Skin epidermis (tissue), 12 donors: ENCODE results near the gene PLA2G6.
"Not testable (repeated sequence)": the region's sequence is repeated elsewhere in the genome, so short reads cannot be mapped to it uniquely, and the experiment has no call there.

Source experiments
- H3K27ac ChIP-seq, 21 experiments: fragments of 200-600 bp; sonication (generic) in 11 of 21; one replicate each; pipeline ENCODE4 v1.5.0; 2020; ENCODE audit warnings: mild to moderate bottlenecking in 3 of 21, inconsistent platforms in 2 of 21, moderate library complexity in 2 of 21
- H3K4me3 ChIP-seq, 7 experiments: fragments of 200-600 bp; sonication (generic) in 2 of 7; one replicate each; pipeline ENCODE4 v1.5.0; 2020; ENCODE audit warnings: inconsistent platforms in 2 of 7, mild to moderate bottlenecking in 2 of 7, moderate library complexity in 1 of 7

PLA2G6 gene

DNA sequence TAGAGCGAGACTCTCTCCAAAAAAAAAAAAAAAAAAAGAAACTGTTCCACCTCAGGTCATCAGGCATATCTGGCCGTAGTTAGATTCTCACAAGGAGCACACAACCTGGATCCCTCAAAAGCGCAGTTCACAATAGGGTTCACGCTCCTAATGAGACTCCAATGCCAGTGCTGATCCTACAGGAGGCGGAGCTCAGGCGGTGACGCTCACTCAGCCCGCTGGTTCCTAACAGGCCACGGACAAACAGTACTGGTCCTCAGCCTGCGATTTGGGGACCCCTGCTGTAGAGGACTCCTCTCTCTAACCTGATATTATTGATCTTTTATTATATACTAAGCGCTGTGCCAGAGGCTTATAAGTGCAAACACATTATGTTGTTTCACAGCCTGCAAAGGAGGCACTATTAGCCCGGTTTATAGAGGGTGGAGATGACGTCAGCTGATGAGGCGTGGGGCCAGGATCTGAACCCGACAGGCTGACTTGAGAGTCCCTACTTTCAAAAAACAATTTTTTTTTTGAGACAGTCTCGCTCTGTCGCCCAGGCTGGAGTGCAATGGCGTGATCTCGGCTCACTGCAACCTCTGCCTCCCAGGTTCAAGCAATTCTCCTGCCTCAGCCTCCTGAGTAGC is 15.3 kb upstream of the PLA2G6 start:
- no peak overlapping the region for H3K4me3 ChIP-seq
- H3K27ac ChIP-seq: no peak overlapping the region

DNA sequence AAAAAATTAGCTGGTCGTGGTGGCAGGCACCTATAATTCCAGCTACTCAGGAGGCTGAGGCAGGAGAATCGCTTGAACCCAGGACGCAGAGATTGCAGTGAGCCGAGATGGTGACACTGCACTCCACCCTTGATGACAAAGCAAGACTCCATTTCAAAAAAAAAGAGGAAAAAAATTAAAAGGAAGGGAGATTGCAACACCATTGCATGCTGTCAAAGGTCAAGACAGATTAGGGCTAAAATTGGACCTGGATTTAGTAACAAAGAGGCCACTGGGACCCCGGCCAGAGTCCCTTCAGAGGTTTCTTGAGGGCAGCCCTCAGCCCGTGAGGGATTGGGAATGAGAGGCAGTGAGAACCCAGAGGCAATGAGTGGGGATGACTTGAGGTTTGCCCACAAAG is 11.9 kb upstream of the PLA2G6 start:
- H3K4me3 ChIP-seq: no peak overlapping the region
- H3K27ac ChIP-seq: no peak overlapping the region

DNA sequence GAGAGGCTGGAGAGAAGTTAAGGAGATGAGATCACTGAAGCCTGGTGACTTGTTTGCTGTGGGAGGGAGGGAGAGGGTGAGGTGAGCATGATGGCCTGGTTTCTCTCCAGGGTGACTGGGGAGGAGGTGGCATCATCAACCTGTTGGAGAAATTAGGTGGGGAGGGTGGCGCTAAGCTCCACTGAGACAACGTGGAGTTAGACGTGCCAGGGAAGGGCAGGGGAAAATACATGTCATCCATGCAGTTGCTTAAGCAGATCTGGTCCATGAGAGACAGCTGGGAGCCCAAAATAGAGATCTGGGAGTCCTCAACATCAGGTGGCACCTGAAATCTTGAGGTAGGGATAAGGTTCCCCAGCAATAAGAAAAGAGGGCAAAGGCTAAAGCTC is 10.8 kb upstream of the PLA2G6 start:
- Histone ChIP-seq H3K4me3 (no peak overlapping the region), H3K27ac (peak overlapping the region in 1 of 21 experiments; percentile 40)

DNA sequence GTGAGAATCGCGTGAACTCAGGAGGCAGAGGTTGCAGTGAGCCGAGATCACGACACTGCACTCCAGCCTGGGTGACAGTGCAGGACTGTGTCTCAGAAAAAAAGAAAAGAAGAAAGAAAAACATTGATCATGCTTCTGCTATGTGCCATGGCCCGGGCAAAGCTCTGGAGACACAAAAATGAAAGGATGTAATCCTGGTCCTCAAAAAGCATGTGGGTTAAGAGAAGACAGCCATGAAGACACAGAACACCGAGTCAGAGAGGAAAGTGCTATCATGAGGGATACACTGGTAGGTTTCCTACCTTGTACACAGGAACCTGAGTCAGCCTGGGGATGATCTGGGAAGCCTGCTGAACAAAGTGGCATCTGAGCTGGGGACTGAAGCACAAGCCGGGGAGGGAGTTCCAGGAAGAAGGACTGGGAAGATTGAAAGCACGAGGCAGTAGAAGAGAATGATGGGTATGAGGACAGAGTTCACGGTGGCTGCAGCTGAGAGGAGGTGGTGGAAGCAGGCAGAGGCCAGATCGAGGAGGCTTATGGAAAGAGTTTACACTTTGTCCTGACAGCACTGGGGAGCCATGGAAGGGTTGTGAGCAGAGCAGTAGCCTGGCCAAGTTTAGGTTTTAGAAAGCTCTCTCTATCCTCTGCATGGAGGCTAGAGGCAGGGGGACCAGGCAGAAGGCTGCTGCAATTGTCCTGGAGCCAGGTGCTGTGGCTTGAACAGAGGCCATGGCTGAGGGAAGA is 10.3 kb upstream of the PLA2G6 start:
- H3K4me3 ChIP-seq: no peak overlapping the region

DNA sequence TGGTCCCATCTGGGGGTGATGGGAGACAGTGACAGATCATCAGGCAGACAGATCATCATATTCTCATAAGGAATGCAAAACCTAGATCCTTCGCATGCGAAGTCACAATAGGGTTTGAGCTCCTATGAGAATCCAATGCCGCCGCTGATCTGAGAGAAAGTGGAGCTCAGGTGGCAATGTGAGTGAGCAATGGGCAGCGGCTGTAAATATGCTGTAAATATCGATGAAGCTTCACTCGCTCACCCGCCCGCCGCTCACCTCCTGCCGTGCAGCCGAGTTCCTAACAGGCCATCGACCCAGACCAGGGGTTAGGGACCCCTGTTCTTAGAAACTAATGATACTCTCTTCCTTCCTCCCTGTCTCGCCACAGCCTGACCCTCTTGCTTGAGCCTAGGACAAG is 9.4 kb upstream of the PLA2G6 start:
- H3K27ac ChIP-seq: no peak overlapping the region
- no peak overlapping the region for H3K4me3 ChIP-seq

More for the DNA sequence above, 10.3 kb upstream of the PLA2G6 start:
- H3K27ac ChIP-seq: peak overlapping the region in 1 of 21 experiments; percentile 40

DNA sequence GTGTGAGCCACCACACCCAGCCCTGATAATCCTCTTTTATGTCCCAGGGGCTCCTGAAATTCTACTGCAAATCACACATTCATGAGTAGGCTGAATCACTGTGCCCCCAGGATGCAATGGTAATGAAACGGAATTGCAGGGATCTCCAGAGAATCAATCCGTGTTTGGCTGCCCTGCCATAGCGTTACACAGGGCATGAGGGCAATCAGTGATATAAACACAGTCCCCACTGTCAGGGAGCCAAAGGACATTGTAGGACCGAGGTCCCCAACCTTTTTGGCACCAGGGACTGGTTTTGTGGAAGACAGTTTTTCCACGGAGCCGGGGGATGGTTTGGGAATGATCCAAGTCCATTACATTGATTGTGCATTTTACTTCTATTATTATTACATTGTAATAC is 9.0 kb upstream of the PLA2G6 start:
- H3K27ac ChIP-seq: no peak overlapping the region
- H3K4me3 ChIP-seq: no peak overlapping the region

DNA sequence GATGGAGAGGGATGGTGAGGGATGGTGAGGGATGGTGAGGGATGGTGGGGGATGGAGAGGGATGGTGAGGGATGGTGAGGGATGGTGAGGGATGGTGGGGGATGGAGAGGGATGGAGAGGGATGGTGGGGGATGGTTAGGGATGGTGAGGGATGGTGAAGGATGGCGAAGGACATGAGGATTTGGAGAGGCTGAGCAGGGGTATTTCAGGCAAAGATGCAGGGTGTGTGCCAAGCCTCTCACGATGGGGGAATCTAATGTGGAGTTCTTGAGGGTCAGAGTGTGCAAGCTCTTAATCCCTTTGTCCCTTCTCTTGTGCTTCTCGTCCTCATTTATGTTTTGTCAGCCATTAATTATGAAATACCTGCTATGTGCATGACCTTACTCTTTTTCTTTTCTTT is 7.5 kb upstream of the PLA2G6 start:
- Histone ChIP-seq H3K4me3 (no peak overlapping the region), H3K27ac (no peak overlapping the region)

DNA sequence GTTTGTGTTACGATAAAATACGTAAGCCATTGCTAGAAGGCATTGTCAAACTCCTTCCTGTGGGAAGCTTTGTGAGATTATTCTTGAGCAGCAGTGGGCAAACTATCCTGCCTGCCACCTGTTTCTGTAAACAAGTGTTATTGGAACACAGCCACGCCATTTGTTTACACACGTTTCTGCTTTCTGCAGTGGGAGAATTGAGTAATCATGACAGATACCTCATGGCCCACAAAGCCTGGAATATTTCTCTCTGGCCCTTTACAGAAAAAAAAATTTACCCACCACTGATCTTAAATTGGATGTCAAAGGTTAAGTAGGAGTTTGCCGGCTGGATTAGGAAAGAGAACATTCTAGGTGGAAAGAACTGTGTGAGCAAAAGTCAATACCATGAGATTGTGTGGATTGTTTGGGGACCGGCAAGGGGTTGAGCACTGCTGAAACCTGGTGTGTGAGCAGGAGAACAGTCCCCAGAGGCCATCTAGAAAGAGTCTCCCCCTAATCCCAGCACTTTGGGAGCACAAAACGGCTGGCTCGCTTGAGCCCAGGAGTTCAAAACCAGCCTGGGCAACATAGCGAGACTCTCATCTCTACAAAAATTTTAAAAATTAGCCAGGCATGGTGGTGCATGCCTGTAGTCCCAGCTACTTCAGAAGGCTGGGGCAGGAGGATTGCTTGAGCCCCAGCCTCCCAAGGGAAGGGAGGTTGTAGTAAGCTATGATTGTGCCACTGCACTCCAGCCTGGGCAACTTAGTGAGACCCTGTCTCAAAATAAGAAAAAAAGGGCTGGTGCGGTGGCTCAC is 6.0 kb upstream of the PLA2G6 start:
- peak overlapping the region in 2 of 21 experiments; percentile 7 to 11 for H3K27ac ChIP-seq
- H3K4me3 ChIP-seq: no peak overlapping the region

DNA sequence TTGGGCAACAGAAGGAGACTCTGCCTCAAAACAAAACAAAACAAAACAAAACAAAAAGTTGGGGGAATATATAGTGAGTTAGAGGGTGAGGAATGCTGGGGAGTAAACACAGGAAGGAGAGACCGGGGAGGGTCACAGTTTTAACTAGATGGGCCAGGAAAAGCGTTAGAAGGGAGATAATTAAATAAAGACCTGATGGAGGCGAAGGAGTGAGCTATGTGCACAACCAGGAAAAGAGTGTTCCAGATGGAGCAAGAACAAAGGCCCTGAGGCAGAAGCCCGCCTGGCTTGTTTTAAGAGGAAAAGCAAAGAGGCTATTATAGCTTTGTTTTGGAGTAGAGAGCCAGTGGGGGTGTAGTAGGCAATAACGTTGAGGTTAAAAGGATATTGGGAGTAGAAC is 4.8 kb upstream of the PLA2G6 start:
- H3K4me3 ChIP-seq: no peak overlapping the region
- H3K27ac ChIP-seq: peak overlapping the region in 2 of 21 experiments; percentile 3 to 22

DNA sequence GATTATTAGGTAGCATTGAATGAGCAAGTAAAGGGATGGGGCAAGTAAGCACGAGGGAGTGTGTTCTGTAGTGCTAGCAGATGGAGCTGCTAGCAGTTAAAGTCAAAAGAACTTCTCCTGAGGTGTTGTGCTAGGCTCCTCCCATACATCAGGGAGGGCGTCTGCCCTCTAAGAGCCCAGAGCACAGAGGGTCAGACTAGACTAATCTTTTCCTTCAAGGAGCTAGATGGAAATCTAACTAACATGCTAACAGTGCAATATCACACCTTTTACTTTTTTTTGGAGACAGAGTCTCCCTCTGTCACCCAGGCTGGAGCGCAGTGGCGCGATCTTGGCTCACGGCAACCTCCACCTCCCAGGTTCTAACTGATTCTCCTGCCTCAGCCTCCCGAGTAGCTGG is 3.2 kb upstream of the PLA2G6 start:
- Histone ChIP-seq H3K27ac (no peak overlapping the region), H3K4me3 (no peak overlapping the region)

DNA sequence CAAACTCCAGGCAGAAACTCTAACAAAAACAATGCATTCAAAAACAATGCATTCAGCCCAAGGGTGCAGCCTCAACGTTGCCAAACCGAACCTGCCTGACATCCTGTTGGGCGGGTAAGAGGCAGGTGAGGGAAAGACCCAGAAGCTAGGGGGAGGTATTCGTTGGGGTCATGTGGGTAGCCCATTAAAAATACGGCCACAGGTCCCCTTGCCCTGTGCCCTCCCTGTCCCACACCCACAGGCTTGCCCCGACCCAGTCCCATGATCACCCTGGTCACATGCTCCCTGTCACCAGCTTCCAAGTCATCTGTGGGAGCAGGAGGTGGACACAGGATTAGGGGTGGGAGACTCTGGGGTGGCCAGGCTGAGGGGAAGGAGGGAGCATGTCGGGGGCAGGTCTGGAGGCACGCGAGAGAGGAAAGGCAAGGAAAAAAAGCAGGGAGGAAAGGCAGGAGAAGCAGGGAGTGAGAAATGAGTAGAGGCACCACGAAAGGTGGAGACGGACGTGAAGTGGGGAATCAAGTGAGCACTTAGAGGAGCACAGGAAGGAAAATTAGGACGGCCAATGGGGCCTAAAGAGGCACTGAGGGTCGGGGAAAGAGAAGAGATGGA is 683 bp downstream of the PLA2G6 start:
- H3K4me3 ChIP-seq: peak overlapping the region; percentile 40 to 61 (median 57)
- peak overlapping the region; percentile 32 to 97 (median 93) for H3K27ac ChIP-seq

DNA sequence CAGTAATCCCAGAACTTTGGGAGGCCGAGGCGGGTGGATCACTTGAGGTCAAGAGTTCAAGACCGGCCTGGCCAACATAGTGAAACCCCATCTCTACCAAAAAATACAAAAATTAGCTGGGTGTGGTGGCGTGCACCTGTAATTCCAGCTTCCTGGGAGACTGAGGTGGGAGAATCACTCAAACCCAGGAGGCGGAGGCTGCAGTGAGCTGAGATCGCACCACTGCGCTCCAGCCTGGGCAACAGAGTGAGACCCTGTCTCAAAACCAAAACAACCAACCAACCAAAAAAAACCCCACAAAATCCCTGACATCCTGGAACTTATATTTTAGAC is 3.1 kb downstream of the PLA2G6 start:
- H3K4me3 ChIP-seq: not testable (repeated sequence)

DNA sequence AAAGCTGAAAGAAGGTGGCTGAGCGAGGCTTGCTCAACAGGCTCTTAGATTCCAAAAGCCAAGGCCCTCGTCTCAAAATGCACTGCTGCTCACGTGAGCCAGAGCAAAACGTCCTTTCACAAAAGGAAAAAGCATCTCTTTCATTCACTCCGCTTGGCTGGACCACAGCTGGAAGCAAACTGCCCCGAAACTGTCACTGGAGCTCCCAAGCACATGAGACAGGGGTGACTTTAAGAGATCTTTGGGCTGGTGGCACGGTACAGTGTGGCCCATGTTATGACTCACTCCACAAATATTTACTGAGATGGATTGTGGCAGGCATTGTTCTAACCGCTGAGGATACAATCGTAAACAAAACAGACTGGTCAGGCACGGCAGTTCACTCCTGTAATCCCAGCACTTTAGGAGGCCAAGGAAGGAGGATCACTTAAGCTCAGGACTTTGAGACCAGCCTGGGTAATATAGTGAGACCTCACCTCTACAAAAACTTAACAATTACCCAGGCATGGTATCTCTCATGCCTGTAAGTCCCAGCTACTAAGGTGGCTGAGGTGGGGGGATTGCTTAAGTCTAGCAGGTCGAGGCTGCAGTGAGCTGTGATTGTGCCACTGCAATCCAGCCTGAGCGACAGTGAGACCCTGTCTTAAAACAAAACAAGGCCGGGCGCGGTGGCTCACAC is 3.6 kb downstream of the PLA2G6 start:
- H3K4me3 ChIP-seq: no peak overlapping the region
- peak overlapping the region in 19 of 21 experiments; percentile 7 to 95 (median 72) for H3K27ac ChIP-seq

More for the DNA sequence above, 3.1 kb downstream of the PLA2G6 start:
- peak overlapping the region in 16 of 21 experiments; percentile 13 to 95 (median 74) for H3K27ac ChIP-seq

DNA sequence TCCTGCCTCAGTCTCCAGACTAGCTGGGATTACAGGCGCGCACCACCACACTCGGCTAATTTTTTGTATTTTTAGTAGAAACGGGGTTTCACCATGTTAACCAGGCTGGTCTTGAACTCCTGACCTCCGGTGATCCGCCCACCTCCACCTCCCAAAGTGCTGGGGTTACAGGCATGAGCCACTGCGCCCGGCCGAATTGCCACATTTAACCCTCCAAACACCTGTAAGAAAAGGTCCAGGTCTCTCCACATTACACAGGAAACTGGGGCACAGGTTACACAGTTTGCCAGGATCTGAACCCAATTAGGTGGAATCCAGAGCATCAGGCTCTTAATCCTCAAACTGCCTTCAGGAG is 4.1 kb downstream of the PLA2G6 start:
- H3K4me3 ChIP-seq: not testable (repeated sequence)
- peak overlapping the region in 19 of 21 experiments; percentile 7 to 95 (median 72) for H3K27ac ChIP-seq

DNA sequence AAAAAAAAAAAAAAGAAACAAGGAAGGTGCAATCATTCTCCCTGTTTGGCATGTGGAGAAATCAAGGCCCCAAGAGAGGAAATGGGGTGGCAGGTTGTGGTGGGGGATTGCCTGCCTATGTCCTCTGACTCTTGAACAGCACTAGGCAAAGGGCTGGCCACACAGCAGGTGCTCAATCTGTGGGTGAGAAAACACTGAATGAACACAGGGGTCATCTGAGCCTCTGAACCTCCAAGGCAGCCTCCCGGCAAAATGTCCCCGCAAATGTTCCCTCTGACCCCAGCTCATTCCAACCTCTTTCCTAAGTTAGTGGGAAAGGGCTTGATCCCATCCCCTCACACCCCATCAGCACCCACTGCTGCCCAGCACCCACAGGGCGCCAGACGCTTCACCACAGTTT is 4.6 kb downstream of the PLA2G6 start:
- H3K27ac ChIP-seq: peak overlapping the region in 14 of 21 experiments; percentile 16 to 92 (median 72)

DNA sequence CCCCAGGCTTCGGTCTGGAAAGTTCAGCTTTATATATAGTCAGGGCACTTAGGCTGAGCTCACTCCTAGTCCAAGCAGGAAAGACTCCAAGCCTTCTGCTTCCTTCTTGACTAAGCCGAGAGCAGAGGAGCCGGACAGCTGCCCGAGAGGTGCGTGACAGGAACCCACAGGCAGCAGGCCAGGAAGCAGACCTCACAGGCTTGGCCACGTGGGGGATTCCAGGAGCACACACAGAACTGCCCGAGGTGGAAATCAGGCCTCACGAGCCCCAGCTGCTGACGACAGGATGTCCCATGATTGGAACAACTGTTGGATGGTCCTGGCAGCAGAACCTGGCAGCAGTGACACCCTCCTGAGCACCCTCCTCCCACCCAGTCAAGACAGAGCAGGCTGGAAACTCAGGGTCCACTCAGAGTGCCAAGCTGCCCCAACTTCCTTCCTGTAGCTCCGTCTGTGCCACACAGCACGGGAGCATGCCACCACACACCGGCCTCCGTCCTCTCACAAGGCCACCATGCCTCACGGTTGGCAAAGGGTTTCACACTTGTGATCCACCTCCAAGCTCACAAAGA is 5.4 kb downstream of the PLA2G6 start:
- Histone ChIP-seq H3K4me3 (no peak overlapping the region), H3K27ac (peak overlapping the region in 17 of 21 experiments; percentile 5 to 92 (median 62))

More for the DNA sequence above, 4.6 kb downstream of the PLA2G6 start:
- H3K4me3 ChIP-seq: no peak overlapping the region

DNA sequence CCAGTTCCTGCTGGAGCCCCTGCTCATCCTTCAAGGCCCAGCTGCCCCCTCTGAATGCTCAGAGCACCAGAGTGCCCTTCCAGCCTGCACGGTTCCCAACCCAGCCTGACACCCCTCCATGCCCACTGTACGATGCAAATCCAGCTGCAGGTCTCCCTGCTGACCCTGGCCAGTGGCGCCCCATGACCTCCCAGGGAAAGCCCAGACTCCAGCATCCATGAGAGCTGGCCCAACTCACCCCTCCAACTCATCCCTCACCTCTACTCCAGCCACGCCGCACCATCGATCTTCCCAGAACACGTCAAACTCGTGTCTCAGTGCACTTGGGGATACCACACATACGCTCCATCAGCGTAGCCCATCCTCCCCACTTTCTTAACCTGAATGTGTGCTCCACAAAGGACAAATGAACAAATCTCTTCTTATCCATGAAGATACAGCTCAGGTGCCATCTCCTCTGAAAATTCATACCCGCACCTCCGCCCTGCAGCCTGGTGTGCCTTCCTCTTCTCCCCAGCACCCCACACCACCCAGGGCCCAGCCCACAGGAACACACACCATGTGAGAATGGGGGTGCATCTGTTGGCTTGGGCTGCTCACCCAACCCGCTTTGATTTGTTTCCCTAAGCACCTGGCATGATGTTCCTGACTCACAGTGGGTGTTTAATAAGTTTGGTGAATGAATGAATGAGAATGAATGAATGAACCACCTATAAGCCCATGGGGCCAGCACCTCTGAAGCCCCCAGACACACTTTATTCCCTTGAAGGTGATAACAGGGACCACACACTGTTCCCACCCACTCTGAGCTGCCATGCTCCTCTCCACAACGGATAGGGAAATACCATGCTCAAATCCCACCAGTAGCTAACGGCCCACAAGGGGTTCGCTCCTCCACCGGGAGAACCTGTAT is 6.2 kb downstream of the PLA2G6 start:
- no peak overlapping the region for H3K4me3 ChIP-seq
- peak overlapping the region in 16 of 21 experiments; percentile 6 to 82 (median 62) for H3K27ac ChIP-seq

DNA sequence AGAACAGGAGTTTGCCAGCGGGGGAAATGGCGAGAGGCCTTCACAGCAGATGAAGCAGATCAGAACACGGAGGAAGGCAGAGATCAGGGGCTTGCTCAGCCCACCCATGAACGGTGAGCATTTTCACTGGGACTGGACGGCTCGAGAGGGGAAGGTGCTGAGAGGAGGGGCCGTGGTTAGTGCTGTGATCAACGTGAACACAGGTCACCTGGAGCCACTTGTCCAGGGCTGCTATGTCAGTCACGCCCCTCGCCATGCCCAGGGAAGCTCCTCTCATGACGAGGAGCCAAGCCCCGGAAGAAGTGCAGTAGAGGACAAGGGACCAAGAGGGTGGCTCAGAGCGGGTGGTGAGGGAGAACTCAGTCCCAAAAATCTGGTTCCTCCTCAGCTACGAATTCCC is 7.0 kb downstream of the PLA2G6 start:
- peak overlapping the region in 2 of 21 experiments; percentile 15 to 75 for H3K27ac ChIP-seq
- no peak overlapping the region for H3K4me3 ChIP-seq

DNA sequence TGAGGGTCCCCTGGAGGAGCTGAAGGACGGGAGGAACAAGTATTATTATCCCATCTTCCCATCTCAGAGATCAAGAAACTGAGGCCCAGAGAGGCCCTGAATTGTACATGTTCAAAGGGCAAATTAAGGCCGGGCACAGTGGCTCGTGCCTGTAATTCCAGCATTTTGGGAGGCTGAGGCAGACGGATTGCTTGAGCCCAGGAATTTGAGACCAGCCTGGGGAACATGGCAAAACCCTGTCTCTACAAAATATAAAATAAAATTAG is 8.1 kb downstream of the PLA2G6 start:
- peak overlapping the region in 5 of 21 experiments; percentile 2 to 76 (median 38) for H3K27ac ChIP-seq
- no peak overlapping the region for H3K4me3 ChIP-seq
